ENCODE results near the gene MARCHF6.
"Not testable (repeated sequence)": the region's sequence is repeated elsewhere in the genome, so short reads cannot be mapped to it uniquely, and the experiment has no call there.

The MARCHF6 gene

GRCh38 chr5:10370931-10371330 lies 17.4 kb downstream of the MARCHF6 start:
- Histone ChIP-seq H3K18ac (ENCODE audit: low read depth in 1 of 2, low read length in 2 of 2) (no peak overlapping the region), H3K36me3 (ENCODE audit: control insufficient read depth in 1 of 2, insufficient read depth in 2 of 2, low read depth in 1 of 2, low read length in 2 of 2) (no peaks in the 10 kb centered on the region), H2BK120ac (ENCODE audit: low read depth, low read length) (no peak overlapping the region), H2BK5ac (ENCODE audit: low read depth, low read length, poor library complexity, severe bottlenecking) (no peak overlapping the region), H2AFZ (ENCODE audit: low read depth, low read length) (no peak overlapping the region), H3K4me1 (ENCODE audit: control insufficient read depth, insufficient read depth, low read depth, low read length) (peaks cover 6% of the 10 kb centered on the region), H3K79me1 (replicated peaks; ENCODE audit: low read length, poor library complexity, severe bottlenecking) (no peaks in the 10 kb centered on the region), H4K91ac (ENCODE audit: low read length) (no peak overlapping the region), H2BK15ac (ENCODE audit: low read depth, poor library complexity, severe bottlenecking) (no peak overlapping the region), H3K4me2 (ENCODE audit: low read length, poor library complexity, severe bottlenecking) (no peak overlapping the region), H3K23ac (ENCODE audit: low read length in 2 of 2) (no peak overlapping the region), H3K27ac (ENCODE audit: low read length, poor library complexity, severe bottlenecking) (no peak overlapping the region), H3K4ac (ENCODE audit: low read depth in 1 of 2, low read length in 2 of 2) (no peak overlapping the region), H3K27me3 (ENCODE audit: control insufficient read depth in 1 of 2, insufficient read depth in 1 of 2, low read length in 2 of 2) (no peaks in the 10 kb centered on the region), H3K9me3 (ENCODE audit: control insufficient read depth, low read length) (no peaks in the 10 kb centered on the region), H2AK5ac (ENCODE audit: low read length, severe bottlenecking) (no peak overlapping the region), H3K14ac (ENCODE audit: low read length in 2 of 2) (no peak overlapping the region), H3K4me3 (ENCODE audit: insufficient read depth in 1 of 2, low read depth in 1 of 2, low read length in 2 of 2) (no peak overlapping the region), H4K8ac (ENCODE audit: low read length) (no peak overlapping the region), H3K9ac (ENCODE audit: low read length) (no peak overlapping the region), H2BK12ac (ENCODE audit: low read length in 2 of 2) (no peak overlapping the region)
- DNase-seq: no peak
- WGBS: 100% methylated on average over 2 of the region's 2 CpGs

DNA sequence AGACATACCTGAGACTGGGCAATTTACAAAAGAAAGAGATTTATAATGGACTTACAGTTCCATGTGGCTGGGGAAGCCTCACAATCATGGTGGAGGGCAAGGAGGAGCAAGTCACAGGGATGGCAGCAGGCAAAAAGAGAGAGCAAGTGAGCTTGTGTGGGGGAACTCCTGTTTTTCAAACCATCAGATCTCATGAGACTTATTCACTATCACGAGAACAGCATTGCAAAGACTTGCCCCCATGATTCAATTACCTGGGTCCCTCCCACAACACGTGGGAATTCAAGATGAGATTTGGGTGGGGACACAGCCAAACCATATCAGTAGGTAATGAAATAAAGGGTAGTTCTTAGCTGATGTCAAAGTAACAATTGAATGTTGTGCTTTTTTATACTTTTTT lies 17.9 kb downstream of the MARCHF6 start:
- not testable (repeated sequence) for H3K9me3 ChIP-seq (ENCODE audit: control insufficient read depth, low read length); H3K4me1 ChIP-seq (ENCODE audit: control insufficient read depth, insufficient read depth, low read depth, low read length); H3K4ac ChIP-seq (ENCODE audit: low read depth in 1 of 2, low read length in 2 of 2); H2BK120ac ChIP-seq (ENCODE audit: low read depth, low read length); H2AK5ac ChIP-seq (ENCODE audit: low read length, severe bottlenecking); H3K36me3 ChIP-seq (ENCODE audit: control insufficient read depth in 1 of 2, insufficient read depth in 2 of 2, low read depth in 1 of 2, low read length in 2 of 2); DNase-seq; H2BK5ac ChIP-seq (ENCODE audit: low read depth, low read length, poor library complexity, severe bottlenecking); H2BK15ac ChIP-seq (ENCODE audit: low read depth, poor library complexity, severe bottlenecking); H3K79me1 ChIP-seq (replicated peaks; ENCODE audit: low read length, poor library complexity, severe bottlenecking); H3K27me3 ChIP-seq (ENCODE audit: control insufficient read depth in 1 of 2, insufficient read depth in 1 of 2, low read length in 2 of 2); H4K8ac ChIP-seq (ENCODE audit: low read length); H3K4me3 ChIP-seq (ENCODE audit: insufficient read depth in 1 of 2, low read depth in 1 of 2, low read length in 2 of 2); H3K23ac ChIP-seq (ENCODE audit: low read length in 2 of 2); H3K27ac ChIP-seq (ENCODE audit: low read length, poor library complexity, severe bottlenecking); H2BK12ac ChIP-seq (ENCODE audit: low read length in 2 of 2); H3K4me2 ChIP-seq (ENCODE audit: low read length, poor library complexity, severe bottlenecking); H2AFZ ChIP-seq (ENCODE audit: low read depth, low read length); H3K9ac ChIP-seq (ENCODE audit: low read length); H4K91ac ChIP-seq (ENCODE audit: low read length); H3K18ac ChIP-seq (ENCODE audit: low read depth in 1 of 2, low read length in 2 of 2); H3K14ac ChIP-seq (ENCODE audit: low read length in 2 of 2)
- 88% methylated on average over 1 of the region's 2 CpGs for WGBS

DNA sequence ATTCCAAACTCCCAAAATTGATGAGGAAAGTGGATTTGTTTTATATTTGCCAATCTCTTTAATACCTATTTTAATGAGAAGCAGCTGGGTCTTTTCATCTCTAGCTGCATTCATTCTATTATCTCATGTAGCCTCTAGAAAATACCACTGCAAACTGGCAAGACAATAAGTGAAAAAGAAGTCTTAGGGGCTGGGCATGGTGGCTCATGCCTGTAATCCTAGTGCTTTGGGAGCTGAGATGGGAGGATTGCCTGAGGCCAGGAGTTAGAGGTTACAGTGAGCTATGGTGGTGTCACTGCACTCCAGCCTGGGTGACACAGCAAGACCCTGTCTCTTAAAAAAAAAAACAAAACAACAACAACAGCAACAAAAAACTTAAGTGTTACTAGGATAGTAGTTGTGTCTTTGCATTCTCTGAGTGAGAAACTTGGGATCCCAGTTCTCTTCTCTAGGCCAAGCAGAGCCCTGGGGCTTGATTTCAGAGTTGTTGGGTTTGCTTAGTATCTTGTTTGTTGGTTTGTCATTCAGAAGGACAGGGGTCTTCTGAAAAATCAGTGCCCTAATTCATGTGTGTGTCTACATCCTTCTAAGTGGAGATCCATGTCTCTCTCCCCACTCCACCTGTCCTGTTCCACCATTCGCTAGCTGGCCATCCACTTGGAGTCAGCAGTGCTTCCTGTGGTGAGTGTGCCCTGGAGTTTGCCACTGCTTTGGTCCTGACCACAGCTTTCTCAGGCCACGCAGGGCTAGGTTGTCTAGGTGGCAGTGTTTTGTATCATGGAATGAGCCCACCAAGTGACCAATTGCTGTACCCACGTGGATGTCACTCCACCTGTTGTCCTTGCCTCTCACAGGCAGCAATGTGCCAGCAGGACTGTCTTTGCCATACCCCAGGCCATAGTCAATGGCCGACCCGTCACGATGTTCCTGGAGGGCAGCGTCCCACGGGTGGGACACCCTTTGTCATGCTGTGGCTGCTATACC lies 19.5 kb downstream of the MARCHF6 start:
- H3K27ac ChIP-seq (ENCODE audit: low read length, poor library complexity, severe bottlenecking): no peak overlapping the region
- H3K18ac ChIP-seq (ENCODE audit: low read depth in 1 of 2, low read length in 2 of 2): no peak overlapping the region
- no peak overlapping the region for H3K23ac ChIP-seq (ENCODE audit: low read length in 2 of 2)
- no peaks in the 10 kb centered on the region for H3K27me3 ChIP-seq (ENCODE audit: control insufficient read depth in 1 of 2, insufficient read depth in 1 of 2, low read length in 2 of 2)
- 98% methylated on average over 8 of the region's 8 CpGs for WGBS
- no peak overlapping the region for H2BK5ac ChIP-seq (ENCODE audit: low read depth, low read length, poor library complexity, severe bottlenecking)
- no peak overlapping the region for H2BK120ac ChIP-seq (ENCODE audit: low read depth, low read length)
- H3K4me3 ChIP-seq (ENCODE audit: insufficient read depth in 1 of 2, low read depth in 1 of 2, low read length in 2 of 2): no peak overlapping the region
- H3K36me3 ChIP-seq (ENCODE audit: control insufficient read depth in 1 of 2, insufficient read depth in 2 of 2, low read depth in 1 of 2, low read length in 2 of 2): peaks cover 8 to 9% of the 10 kb centered on the region in 2 experiments
- no peak overlapping the region for H2BK15ac ChIP-seq (ENCODE audit: low read depth, poor library complexity, severe bottlenecking)
- no peak for DNase-seq
- H2AFZ ChIP-seq (ENCODE audit: low read depth, low read length): no peak overlapping the region
- H4K91ac ChIP-seq (ENCODE audit: low read length): no peak overlapping the region
- H3K4me2 ChIP-seq (ENCODE audit: low read length, poor library complexity, severe bottlenecking): no peak overlapping the region
- peak overlapping the region; percentile 1 for H4K8ac ChIP-seq (ENCODE audit: low read length)
- H3K4ac ChIP-seq (ENCODE audit: low read depth in 1 of 2, low read length in 2 of 2): no peak overlapping the region
- no peak overlapping the region for H2BK12ac ChIP-seq (ENCODE audit: low read length in 2 of 2)
- H3K9ac ChIP-seq (ENCODE audit: low read length): no peak overlapping the region
- no peaks in the 10 kb centered on the region for H3K9me3 ChIP-seq (ENCODE audit: control insufficient read depth, low read length)
- H3K14ac ChIP-seq (ENCODE audit: low read length in 2 of 2): peak overlapping the region in 1 of 2 experiments; percentile 55
- no peak overlapping the region for H2AK5ac ChIP-seq (ENCODE audit: low read length, severe bottlenecking)
- peaks cover 4% of the 10 kb centered on the region for H3K79me1 ChIP-seq (replicated peaks; ENCODE audit: low read length, poor library complexity, severe bottlenecking)
- H3K4me1 ChIP-seq (ENCODE audit: control insufficient read depth, insufficient read depth, low read depth, low read length): peaks cover 12% of the 10 kb centered on the region

- Histone ChIP-seq H3K18ac (ENCODE audit: low read depth in 1 of 2, low read length in 2 of 2) (no peak overlapping the region), H2BK120ac (ENCODE audit: low read depth, low read length) (no peak overlapping the region), H2BK5ac (ENCODE audit: low read depth, low read length, poor library complexity, severe bottlenecking) (no peak overlapping the region), H2BK15ac (ENCODE audit: low read depth, poor library complexity, severe bottlenecking) (no peak overlapping the region), H3K4me2 (ENCODE audit: low read length, poor library complexity, severe bottlenecking) (no peak overlapping the region), H3K27me3 (ENCODE audit: control insufficient read depth in 1 of 2, insufficient read depth in 1 of 2, low read length in 2 of 2) (no peaks in the 10 kb centered on the region), H3K79me1 (replicated peaks; ENCODE audit: low read length, poor library complexity, severe bottlenecking) (peaks cover 4% of the 10 kb centered on the region), H3K14ac (ENCODE audit: low read length in 2 of 2) (no peak overlapping the region), H3K36me3 (ENCODE audit: control insufficient read depth in 1 of 2, insufficient read depth in 2 of 2, low read depth in 1 of 2, low read length in 2 of 2) (peaks cover 8 to 17% of the 10 kb centered on the region in 2 experiments), H3K4ac (ENCODE audit: low read depth in 1 of 2, low read length in 2 of 2) (no peak overlapping the region), H3K27ac (ENCODE audit: low read length, poor library complexity, severe bottlenecking) (no peak overlapping the region), H3K23ac (ENCODE audit: low read length in 2 of 2) (no peak overlapping the region), H3K4me1 (ENCODE audit: control insufficient read depth, insufficient read depth, low read depth, low read length) (peaks cover 12% of the 10 kb centered on the region), H2AFZ (ENCODE audit: low read depth, low read length) (no peak overlapping the region), H3K9me3 (ENCODE audit: control insufficient read depth, low read length) (no peaks in the 10 kb centered on the region), H2AK5ac (ENCODE audit: low read length, severe bottlenecking) (no peak overlapping the region), H3K9ac (ENCODE audit: low read length) (no peak overlapping the region), H2BK12ac (ENCODE audit: low read length in 2 of 2) (no peak overlapping the region), H4K91ac (ENCODE audit: low read length) (no peak overlapping the region), H4K8ac (ENCODE audit: low read length) (no peak overlapping the region), H3K4me3 (ENCODE audit: insufficient read depth in 1 of 2, low read depth in 1 of 2, low read length in 2 of 2) (no peak overlapping the region)
- 99% methylated on average over 10 of the region's 11 CpGs for WGBS
- DNase-seq: no peak
These were observed 20.8 kb downstream of the MARCHF6 start for GRCh38 chr5:10374046-10375022.
